ENCODE data around the gene EXOSC7.
A peak's percentile ranks its signal among the peaks of the same experiment; 100 is the strongest.
"Not testable (repeated sequence)": the region's sequence is repeated elsewhere in the genome, so short reads cannot be mapped to it uniquely, and the experiment has no call there.

The EXOSC7 gene

DNA sequence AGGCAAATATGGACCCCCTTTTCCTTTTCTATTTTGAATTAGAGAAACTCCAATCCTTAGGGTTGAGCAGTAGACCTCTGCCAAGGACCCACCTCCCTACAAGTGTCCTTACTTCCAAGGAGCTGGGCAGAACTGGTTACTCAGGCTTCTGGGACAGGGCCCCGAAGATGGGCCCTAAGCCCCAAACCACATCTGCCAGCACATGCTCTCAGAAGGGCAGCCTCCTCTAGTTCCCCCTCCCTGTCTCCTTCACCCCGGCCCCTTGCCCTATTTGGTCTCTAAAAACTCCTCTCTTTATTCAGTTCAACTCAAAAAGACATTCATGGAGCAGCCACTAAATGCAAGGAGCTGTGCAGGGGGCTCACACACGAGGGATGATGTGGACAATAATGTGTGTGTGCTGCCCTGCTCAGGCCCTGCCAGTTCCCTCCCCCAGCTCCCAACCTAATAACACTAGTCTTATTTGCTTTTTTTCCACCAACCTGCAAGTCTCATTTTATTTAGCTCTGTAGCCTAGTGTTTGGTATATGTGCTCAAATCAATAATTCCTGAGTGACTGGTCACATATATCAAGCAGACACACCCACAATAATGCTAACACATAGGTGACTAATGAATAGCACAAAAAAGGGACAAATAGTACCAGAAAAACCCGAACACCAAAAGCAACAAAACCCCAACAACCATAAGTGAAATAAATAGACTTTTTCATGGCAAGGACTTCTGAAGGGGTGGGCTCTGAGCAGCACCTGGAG, 12.3 kb upstream of the EXOSC7 start:
- DNase-seq, result no peak

DNA sequence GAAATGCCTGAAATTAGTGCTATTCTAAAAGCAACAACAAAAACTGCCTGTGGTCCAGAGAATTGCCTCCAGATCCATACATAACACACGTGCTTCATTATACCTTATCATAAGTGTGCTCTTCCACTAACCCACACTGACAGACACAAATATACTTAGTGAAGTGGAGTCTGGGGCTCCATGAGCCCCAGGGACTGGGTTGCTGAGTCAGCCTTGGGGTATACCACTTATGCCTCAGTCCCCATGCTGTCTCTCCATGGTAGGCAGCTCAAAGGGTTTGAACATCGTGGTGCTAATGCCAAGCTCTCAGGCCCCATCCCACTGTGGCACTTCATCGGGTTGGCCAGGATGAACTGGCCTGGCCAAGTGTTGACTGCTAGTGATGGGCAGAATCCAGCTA, 10.9 kb upstream of the EXOSC7 start:
- no peak for DNase-seq

DNA sequence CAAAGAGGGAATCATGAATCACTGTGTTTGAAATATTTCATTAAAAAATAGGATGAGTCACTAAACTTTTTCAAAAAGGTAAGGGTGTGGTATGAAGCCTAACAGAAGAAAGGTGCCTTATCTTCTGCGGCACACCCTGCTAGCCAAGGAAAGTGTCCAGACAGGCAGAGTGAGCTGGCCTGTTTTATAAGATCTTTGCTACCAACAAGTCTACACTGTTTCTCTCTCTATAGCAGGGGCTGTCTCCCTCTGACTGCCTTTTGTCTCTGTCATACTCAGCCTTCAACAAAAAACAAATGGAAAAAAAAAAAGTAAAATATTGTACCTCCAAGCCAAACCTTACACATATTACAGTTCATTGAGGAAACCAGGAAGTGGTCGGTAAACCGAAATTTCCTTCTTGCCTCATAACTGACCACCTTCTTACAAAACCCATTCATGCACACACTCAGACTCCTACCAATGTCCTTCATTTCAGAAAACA, 9.2 kb upstream of the EXOSC7 start:
- no peak for DNase-seq

DNA sequence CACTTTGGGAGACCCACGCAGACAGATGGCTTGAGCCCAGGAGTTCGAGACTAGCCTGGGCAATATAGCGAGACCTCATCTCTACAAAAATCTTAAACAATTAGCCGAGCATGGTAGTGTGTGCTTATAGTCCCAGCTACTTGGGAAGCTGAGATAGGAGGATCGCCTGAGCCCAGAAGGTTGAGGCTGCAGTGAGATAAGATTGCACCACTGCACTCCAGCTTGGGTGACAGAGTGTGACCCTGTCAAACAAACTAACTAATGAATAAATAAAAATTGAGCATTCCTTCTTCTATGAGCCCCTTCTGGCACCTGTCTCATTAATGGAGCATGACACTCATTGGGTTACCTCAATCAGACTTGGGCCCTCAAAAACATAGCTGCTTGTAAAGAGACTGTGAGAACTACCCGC, 7.6 kb upstream of the EXOSC7 start:
- DNase-seq, result no peak

DNA sequence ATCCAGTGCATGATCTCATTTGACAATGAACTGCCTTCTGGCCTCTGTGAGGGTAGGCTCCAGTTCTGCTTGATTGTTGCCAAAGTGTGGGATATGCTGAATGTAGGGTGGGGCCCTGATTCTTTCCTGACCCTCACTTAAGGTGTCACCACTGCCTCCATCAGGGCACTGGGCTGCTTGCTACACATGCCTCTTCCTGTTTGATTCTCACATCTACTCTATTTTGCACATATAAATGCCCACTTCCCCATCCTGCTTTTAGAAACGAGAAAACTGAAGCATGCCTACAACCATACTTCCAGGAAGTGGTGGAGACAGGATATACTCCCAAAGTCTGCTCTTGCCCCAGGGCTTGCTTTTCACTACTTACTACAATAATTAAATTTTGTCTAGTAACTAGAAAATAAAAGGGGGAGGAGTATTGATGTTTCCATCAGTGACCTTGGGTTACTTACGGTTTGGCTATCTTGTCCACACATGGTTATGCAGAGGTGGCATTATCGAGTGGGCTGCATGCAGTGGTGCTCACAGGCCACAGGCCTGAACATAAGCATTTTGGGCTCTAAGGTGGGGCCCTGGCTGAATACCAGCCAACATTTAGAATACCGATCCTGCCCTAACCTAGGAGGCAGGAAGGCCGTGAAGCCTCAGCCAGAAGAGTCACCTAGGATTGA, 6.8 kb upstream of the EXOSC7 start:
- DNase-seq, result no peak

DNA sequence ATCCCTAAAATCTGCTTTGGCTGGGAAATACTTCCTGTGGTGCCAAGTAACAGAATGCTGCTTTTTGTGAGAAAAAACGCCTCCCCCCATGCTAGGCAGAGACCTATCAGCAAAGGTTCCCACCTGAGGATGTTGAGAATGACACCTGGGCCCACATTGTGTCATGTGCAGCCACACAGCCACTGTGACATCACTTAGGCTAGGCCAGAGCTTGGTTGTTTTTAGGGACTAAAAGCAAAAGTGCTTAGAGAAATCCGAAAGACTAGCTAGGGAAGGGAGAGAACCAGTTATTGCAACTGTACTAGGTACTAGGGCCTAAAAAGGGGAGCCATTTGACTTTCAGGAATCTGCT, 6.2 kb upstream of the EXOSC7 start:
- no peak for DNase-seq

DNA sequence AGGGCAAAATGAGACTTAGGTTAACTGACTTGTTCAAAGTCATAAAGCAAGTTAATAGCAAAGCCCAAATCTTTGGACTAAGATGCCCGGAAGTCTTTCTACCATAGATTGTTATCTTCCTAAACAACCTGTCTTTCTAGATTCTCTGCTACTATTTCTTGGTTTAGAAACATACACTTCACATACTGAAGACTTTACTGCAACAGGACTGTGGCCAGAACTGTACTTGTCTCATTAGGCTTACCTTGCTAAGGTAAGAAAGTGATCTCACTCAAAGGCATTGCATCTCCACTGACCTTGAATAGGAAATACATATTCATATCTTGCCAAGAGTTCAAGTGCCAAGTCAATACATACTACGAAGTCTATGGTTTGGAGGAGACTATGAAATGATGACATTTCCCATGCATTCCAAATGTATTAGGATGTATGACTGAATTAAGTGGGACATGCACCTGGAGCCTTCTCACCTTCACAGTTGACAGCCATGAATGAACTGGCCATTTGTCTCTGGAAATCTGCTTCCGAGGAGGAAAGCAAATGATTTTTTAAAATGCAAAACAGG, 5.0 kb upstream of the EXOSC7 start:
- DNase-seq, result no peak

DNA sequence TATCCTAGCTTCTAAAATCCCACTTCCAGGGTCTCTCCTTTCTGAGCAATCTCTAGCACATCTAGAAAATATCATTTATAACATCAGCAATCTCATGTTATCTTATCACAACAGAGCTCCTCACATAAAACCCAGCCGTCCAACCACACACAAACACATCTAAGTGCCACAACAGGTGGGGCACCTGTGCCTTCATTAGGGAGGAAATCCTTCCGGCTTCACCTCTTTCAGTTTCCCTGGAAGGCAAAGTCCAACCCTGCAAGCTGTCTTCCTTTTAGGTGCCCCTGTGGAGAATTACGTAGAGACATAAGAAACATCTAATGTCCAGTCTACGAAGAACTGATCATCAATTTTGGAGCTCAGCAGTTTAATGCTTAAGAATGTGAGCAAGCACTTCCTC, 1.6 kb upstream of the EXOSC7 start:
- DNase-seq, result no peak

DNA sequence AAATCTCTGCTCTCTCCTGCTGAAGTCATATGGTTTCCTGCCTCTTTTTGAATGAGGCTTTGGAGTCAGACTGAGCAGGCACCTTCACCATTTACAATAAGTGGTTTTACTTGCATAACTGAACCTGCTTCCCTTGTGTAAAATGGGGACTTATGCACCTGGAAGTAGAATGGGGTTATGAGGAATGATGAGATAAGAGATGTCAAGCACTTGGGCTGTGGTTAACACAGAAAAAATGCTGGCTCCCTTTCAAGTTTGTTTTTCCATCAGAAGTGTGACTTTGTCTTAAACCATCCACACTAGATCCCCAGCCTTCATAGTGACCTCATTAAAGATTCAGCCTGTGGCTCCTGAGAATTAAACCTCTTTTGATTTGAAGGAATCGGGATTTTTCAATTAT, 5.2 kb downstream of the EXOSC7 start:
- DNase-seq, result peak; percentile 50

DNA sequence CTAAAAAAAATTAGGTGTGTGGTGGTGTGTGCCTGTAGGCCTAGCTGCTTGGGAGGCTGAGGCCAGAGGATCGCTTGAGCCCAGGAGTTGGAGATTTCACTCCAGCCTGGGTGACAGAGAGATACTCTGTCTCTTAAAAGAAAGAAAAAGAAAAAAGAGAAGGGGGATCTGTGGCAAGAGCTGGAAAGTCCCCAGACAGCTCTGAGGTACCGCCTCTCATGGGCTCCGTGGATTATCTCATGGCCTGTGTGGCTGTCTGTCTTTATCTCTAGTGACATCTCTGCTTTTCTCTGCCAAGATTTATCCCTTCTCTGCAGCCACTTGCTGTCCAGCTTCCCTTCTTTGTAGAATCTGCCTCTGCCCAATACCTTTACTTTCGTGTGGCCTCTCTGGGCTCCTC, 5.7 kb downstream of the EXOSC7 start:
- DNase-seq, result no peak

DNA sequence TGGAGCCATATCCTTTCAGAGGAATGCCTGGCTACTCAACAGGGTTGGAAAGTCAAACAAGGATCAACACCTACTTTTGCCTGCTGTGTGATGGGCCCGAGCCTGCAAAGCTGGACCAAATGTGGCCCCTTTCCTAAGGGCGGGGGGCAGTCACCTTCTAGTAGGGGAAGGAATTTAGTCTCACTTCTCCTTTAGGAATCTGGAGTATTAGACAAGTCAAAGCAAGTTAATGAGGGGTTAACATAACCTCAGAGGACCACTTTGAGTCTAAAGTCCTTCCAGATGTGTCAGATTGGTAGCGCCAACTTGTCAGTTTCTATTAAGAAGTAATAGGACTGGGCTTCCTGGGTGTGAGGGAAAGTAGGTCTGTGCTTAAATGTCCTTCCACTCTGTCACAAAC, 6.8 kb downstream of the EXOSC7 start:
- DNase-seq, result no peak

DNA sequence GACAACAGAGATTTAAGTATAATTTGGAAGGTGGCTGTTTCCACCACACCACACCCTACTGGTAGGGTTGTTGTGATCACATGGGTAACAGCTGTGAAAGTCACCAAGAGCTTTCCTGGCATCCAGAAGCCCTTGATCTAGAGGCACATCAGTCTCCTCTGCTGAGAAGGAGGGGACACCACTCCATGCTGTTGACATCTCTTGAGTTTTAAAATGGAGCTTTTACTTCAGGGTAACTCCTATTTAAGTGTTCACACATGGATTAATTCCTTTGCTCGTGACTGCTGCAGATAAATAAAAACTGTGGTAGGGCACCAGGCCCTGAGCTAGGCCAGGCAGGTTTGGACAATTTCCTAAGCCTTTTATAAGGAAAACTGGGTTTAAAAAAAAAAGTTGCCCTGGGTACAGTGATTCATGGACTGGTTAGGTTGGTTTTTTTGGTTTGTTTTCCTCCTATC, 7.5 kb downstream of the EXOSC7 start:
- DNase-seq, result no peak

DNA sequence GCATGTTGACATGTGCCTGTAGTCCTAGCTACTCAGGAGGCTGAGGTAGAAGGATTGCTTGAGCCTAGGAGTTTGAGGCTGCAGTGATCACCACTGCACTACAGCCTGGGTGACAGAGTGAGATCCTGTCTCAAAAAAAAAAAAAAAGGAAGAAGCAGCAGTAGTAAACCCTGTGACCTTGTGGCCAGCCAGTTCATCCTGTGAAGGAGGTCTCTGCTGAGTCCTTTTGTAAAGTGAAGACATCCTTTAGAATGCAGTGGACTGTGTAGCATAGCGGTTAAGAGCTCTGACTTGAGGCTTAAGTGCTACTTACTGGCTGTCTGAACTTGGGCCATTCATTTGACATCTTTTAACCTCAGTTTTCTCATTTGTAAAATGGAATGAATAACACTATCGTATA, 8.3 kb downstream of the EXOSC7 start:
- no peak for DNase-seq

DNA sequence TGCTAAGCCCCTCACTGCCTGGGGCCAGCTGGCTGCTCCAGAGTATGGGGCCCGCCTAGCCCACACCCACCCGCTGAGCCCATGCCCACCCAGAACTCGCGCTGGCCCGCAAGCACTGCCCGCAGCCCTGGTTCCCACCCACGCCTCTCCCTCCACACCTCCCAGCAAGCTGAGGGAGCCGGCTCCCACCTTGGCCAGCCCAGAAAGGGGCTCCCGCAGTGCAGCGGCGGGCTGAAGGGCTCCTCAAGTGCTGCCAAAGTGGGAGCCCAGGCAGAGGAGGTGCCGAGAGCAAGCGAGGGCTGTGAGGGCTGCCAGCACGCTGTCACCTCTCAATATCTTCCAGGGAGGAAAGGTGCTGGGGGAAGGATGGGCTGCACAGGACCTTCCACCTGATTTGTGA, 10.3 kb downstream of the EXOSC7 start:
- DNase-seq, result not testable (repeated sequence)

DNA sequence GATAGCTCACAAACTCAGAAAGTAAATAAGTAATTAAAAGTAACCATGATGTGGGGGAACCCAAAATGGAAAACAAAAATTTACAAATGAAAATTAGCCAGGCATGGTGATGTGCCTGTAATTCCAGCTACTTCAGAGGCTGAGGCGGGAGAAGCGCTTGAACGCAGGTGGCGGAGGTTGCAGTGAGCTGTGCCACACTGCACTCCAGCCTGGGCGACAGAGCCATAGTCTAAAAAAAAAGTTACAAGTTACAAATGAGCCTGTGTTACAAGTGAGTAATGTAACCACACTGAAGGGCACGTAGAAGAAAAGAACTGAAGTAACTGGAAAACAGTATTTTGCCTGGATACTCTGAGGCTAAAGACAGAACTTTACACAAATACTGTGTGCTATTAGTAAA, 11.3 kb downstream of the EXOSC7 start:
- DNase-seq, result no peak

DNA sequence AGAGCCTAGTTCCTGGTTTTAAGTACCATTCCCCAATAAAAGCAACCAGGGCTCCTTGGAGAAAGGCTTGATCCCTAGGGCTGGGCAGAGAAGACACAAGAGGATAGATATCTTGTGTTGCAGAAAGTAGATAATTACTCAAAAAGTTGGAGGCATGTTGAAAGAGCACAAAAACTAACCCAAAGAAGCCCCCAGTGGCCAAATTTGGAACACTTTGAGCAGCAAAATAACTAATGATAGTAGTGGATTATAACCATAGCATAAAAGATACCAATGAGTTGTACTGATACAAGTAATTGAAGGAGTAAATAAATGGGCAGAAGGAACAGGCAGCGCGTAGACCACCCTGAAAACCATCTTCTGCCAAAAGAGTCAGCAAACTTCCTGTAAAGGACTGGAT, 12.0 kb downstream of the EXOSC7 start:
- peak; percentile 23 for DNase-seq

DNA sequence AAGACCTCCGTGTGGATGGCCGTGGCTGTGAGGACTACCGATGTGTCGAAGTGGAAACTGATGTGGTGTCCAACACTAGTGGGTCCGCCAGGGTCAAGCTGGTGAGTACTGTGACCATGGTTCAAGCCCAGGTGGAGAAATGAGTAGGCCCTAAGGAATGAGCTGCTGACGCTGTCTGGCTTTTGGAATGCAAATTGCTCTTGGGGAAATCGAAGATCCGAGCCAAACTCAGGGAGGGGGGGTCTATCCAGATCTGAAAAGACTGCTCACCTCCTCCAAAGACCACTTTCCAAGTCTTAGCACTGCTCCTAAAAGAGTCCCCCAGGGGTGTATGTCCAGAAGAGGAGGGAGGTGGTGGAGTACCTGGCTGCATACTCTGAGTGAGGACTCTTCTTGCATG, 13.1 kb downstream of the EXOSC7 start:
- DNase-seq, result no peak

DNA sequence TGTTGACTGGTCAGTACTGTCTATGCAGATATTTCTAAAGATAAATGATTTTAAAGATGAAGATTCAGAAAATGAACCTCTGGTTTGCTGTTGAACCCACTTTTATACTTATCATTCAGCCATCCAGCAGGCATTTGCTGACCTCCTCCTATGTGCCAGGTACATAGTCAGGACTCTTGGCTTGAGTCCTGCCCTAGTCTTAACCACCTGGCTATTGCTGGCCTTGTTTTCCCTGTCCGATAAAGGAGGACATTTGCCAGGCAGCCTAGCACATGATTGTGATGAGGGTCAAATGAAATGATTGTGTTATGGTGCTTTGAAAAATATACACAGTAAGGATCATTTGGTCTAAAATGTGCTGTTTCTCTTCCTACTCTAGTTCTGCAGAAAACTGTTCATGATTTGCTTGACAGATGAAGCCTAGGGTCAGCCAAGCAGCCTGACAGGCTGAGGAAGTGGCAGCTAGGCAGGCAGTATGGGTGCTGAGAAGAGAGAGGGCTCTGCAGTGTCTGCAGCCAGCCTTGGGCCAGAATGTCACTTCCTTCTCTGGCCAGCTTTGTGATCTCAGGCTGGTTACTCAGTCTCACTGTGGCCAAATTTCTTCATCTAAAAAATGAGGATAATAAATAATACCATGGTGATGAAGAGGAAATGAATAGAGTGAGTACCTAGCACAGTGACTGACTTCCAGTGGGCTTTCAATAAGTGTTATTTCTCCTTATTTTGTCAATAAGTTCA, 13.8 kb downstream of the EXOSC7 start:
- DNase-seq, result no peak

DNA sequence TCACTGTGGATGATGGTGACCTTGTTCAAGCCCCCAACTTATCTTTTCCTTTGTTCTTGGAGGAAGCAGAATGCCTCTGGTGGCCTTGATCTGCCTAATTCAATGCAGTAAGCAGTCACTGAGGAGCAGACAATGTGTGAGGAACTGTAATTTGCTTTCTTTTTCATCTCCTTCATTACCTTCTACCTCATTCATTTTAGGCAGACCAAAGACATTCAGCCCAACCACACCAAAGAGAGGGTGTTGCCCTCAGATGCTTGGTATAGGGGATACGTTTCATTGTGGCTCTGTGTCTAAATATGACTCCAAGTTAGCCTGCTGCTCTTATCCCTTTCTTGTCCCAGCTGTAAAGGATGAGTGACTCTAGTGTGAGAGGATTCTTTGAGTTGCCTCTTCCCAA, 15.3 kb downstream of the EXOSC7 start:
- DNase-seq, result no peak

DNA sequence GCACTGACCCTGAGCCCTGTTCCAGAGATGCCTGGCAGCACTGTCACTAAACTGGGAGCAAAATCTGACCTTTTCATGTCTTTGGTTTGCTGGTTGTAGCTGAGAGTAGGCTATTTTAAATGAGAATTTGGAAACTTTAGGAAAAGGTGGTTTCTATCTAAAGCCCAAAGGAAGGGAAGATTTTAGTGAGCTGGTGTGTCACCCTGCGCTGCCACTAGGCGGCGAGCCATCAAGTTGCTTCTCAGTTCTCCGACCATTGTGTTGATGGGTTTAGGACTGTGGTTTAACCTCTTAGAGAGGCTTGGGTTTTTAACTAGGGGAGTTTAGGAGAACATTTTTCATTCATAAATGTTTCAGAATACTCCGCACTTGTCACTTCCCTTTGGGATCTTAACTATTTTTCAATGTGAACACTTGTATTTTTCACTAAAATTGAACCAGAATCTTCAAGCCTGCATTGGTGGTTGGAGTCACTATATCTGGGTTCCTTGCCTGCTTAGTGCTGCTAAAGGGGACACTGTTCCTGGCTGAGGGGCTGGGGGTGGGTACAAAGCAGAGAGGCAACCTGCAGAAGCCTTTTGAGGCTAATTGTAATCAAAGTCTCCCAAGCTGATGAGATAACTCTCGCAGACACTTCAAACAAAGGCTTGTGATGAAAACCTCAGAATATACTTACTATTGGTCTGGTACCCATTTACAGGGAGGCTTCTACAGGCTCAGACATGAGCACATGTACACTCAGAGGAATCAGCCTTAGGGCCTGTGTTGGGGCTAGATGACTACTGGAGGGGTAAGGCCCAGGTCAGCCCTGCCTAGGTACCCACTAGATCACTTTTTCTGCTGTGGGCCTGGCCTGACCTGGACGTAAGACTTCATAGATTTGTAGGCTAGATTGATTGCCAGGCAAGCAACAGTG, 16.8 kb downstream of the EXOSC7 start:
- DNase-seq, result peak; percentile 45

DNA sequence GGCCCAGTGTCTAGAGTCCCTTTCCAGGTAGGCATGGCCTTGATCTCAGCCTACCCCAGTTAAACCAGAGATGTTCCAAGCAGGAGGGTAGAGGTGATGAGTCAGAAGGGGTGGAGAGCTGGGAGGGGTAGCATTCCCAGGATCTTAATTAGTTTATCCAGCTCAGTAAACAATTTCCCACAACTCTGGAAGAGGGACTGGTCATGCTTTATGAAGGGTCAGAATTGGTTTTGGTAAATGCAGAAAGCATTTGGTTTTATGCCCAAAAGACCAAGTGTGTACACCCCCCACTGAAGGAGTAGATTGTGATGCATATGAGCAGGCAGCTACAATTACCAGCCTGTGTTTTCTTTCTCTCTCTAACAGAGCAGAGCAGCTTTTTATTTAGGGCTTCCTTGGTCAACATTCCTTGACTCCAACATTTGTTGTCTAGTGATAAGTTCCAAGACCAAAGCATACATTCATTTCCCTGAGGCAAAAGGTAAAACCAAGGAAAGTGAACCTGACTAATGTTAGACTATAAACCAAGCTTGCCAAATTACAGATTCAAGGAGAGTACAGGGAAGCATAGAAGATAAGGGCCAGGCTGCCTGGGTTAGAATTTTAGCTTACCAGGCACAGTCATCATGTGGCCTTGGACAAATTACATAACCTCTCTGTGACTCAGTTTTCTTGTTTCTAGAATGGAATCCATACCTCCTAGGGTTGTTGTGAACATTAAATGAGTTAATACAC, 17.6 kb downstream of the EXOSC7 start:
- DNase-seq, result peak; percentile 85
